HG02571 (cell line): ENCODE data around the gene NFKBIE.

Experiments
- ATAC-seq: cut with Tn5 transposase; IDR thresholded peaks from one replicate; pipeline ENCODE4 v1.9.1; 2021; ENCODE audit warnings: mild to moderate bottlenecking, moderate library complexity; ENCODE audit not compliant: unreplicated experiment

NFKBIE gene

GRCh38 chr6:44260451-44261297, 4.7 kb downstream of the NFKBIE start:
- no peak for ATAC-seq

GRCh38 chr6:44260011-44260410, 5.3 kb downstream of the NFKBIE start:
- no peak for ATAC-seq

GRCh38 chr6:44258921-44259320, 6.4 kb downstream of the NFKBIE start:
- ATAC-seq = no peak

GRCh38 chr6:44258325-44258863, 7.0 kb downstream of the NFKBIE start:
- ATAC-seq = no peak

GRCh38 chr6:44257753-44258324, 7.5 kb downstream of the NFKBIE start:
- peak; percentile 12 for ATAC-seq

GRCh38 chr6:44257025-44257752, 8.2 kb downstream of the NFKBIE start, which contains the start of gene SLC35B2:
SLC35B2 (minus strand) TSS chr6:44257528; CDS start chr6:44257410, 118 bp downstream.
- peak; percentile 38 for ATAC-seq

- no peak for ATAC-seq
Measured at GRCh38 chr6:44256775-44257024, 8.7 kb downstream of the NFKBIE start.

- ATAC-seq = no peak
Measured at GRCh38 chr6:44255871-44256774, 9.2 kb downstream of the NFKBIE start.

GRCh38 chr6:44255105-44255808, 10.1 kb downstream of the NFKBIE start:
- ATAC-seq = no peak

GRCh38 chr6:44254191-44255104, 10.9 kb downstream of the NFKBIE start:
- ATAC-seq = no peak

- no peak for ATAC-seq
Measured at GRCh38 chr6:44253307-44254101, 11.8 kb downstream of the NFKBIE start.

- ATAC-seq = no peak
Measured at GRCh38 chr6:44251576-44252524, 13.5 kb downstream of the NFKBIE start.

- ATAC-seq = no peak
Measured at GRCh38 chr6:44250718-44251123, 14.6 kb downstream of the NFKBIE start.

GRCh38 chr6:44250067-44250717, 15.2 kb downstream of the NFKBIE start:
- no peak for ATAC-seq

GRCh38 chr6:44249082-44249748, 16.1 kb downstream of the NFKBIE start:
- no peak for ATAC-seq

- ATAC-seq = no peak
Measured at GRCh38 chr6:44248579-44248978, 16.8 kb downstream of the NFKBIE start.
